ENCODE results near the gene RACK1. TPM values are rescaled to one million over a fixed set of nuclear protein-coding genes. Genes with fewer than 3 reads are reported as not detected.

The RACK1 gene
- total and polyA plus RNA-seq, 2 of the 8 experiments (the other 6 are each of a cell fraction or from before 2014, with no cell fraction given) = 2,589 to 7,971 TPM

- TF ChIP-seq CEBPB (IDR thresholded peaks at IDR 0.05; ENCODE audit: low read depth, low read length) (no peak), CREB1 (IDR thresholded peaks at IDR 0.05) (no peak), SRF (IDR thresholded peaks at IDR 0.05; ENCODE audit: low read depth, low read length) (no peak), POLR2AphosphoS5 (IDR thresholded peaks at IDR 0.05; ENCODE audit: low read depth, low read length) (no peak), RBBP5 (IDR thresholded peaks at IDR 0.05; ENCODE audit: borderline replicate concordance, low read depth, low read length) (no peak), CTCF (IDR thresholded peaks at IDR 0.05; ENCODE audit: control extremely low read depth in 1 of 3, insufficient read depth in 1 of 3, low read depth in 1 of 3, low read length in 3 of 3) (no peak), BRCA1 (IDR thresholded peaks at IDR 0.05; ENCODE audit: low read depth, low read length) (no peak), EGR1 (IDR thresholded peaks at IDR 0.05; ENCODE audit: borderline replicate concordance, low read depth, low read length) (no peak), RXRA (IDR thresholded peaks at IDR 0.05; ENCODE audit: insufficient read depth, low read depth, low read length) (no peak), TBP (IDR thresholded peaks at IDR 0.05; ENCODE audit: low read depth, low read length) (0 out of 2 replicates have a peak, but pooled peaks have one; percentile 15), RAD21 (IDR thresholded peaks at IDR 0.05 in 1 of 2, conservative IDR thresholded peaks at IDR 0.05 in 1 of 2; ENCODE audit: low read depth in 2 of 2, low read length in 2 of 2) (no peak), SAP30 (IDR thresholded peaks at IDR 0.05; ENCODE audit: insufficient read depth, insufficient replicate concordance, low read length) (no peak), SIN3A (conservative IDR thresholded peaks at IDR 0.05 in 1 of 2, IDR thresholded peaks at IDR 0.05 in 1 of 2; ENCODE audit: low read depth in 1 of 2, low read length in 2 of 2) (no peak), JUN (IDR thresholded peaks at IDR 0.05; ENCODE audit: low read depth, low read length) (no peak), HDAC2 (IDR thresholded peaks at IDR 0.05; ENCODE audit: borderline replicate concordance in 1 of 2, low read depth in 2 of 2, low read length in 2 of 2) (0 out of 4 replicates have a peak, but pooled peaks of 1 of the 2 experiments have one; percentile 23), GABPA (IDR thresholded peaks at IDR 0.05; ENCODE audit: borderline replicate concordance, insufficient read depth, low read length) (no peak), CBX5 (IDR thresholded peaks at IDR 0.05; ENCODE audit: low read depth, low read length) (no peak), E2F6 (IDR thresholded peaks at IDR 0.05) (peak; percentile 29; the same call in 1 of the 2 replicates), PHF8 (conservative IDR thresholded peaks at IDR 0.05; ENCODE audit: low read depth, low read length) (0 out of 2 replicates have a peak, but pooled peaks have one; percentile 28)
Observed at GRCh38 chr5:181190711-181191525, 52.8 kb downstream of the RACK1 start (continued).
